Measurements from ENCODE around the gene LRIG2. TPM values are rescaled to one million over a fixed set of nuclear protein-coding genes. Genes with fewer than 3 reads are reported as not detected.

Gene LRIG2
- total and polyA plus RNA-seq, 2 of the 13 experiments (the other 11 are each of a cell fraction or from before 2014, with no cell fraction given), result 8.1 to 12.2 TPM

GRCh38 chr1:113073479-113073950, 517 bp downstream of the LRIG2 start (continued):
- TF ChIP-seq ZNF292 (CRISPR knock-in tag; IDR thresholded peaks at IDR 0.05; ENCODE audit: borderline replicate concordance, low read depth) (no peak), ZNF782 (CRISPR knock-in tag; IDR thresholded peaks at IDR 0.05; ENCODE audit: borderline replicate concordance) (no peak), ZNF790 (CRISPR knock-in tag; IDR thresholded peaks at IDR 0.05; ENCODE audit: borderline replicate concordance) (peak; percentile 2; the same call in 1 of the 2 replicates), CSRNP2 (CRISPR knock-in tag; conservative IDR thresholded peaks at IDR 0.05; ENCODE audit: low read depth) (no peak), ZNF674 (CRISPR knock-in tag; IDR thresholded peaks at IDR 0.05; ENCODE audit: low read depth) (no peak), FOXC1 (CRISPR knock-in tag; IDR thresholded peaks at IDR 0.05; ENCODE audit: borderline replicate concordance) (no peak), ONECUT2 (CRISPR knock-in tag; IDR thresholded peaks at IDR 0.05) (no peak), ZNF792 (CRISPR knock-in tag; IDR thresholded peaks at IDR 0.05) (no peak; the same call in 1 of the 2 replicates), GTF3A (CRISPR knock-in tag; conservative IDR thresholded peaks at IDR 0.05) (no peak), ZBTB7B (CRISPR knock-in tag; IDR thresholded peaks at IDR 0.05) (0 out of 2 replicates have a peak, but pooled peaks have one; percentile 59), FOXO4 (CRISPR knock-in tag; conservative IDR thresholded peaks at IDR 0.05) (no peak), ZNF589 (CRISPR knock-in tag; conservative IDR thresholded peaks at IDR 0.05) (no peak), ZNF777 (CRISPR knock-in tag; IDR thresholded peaks at IDR 0.05) (no peak; the same call in none of the 2 replicates), NR2F2 (IDR thresholded peaks at IDR 0.05; ENCODE audit: borderline replicate concordance, low read depth) (no peak), ZNF724P (CRISPR knock-in tag; IDR thresholded peaks at IDR 0.05; ENCODE audit: borderline replicate concordance) (no peak), ZMYM2 (CRISPR knock-in tag; IDR thresholded peaks at IDR 0.05) (0 out of 2 replicates have a peak, but pooled peaks have one; percentile 20), ZNF766 (CRISPR knock-in tag; IDR thresholded peaks at IDR 0.05; ENCODE audit: borderline replicate concordance) (no peak), ZSCAN5A (CRISPR knock-in tag; IDR thresholded peaks at IDR 0.05; ENCODE audit: borderline replicate concordance) (no peak), NR2F1 (CRISPR knock-in tag; IDR thresholded peaks at IDR 0.05) (no peak), ATRX (CRISPR knock-in tag; IDR thresholded peaks at IDR 0.05; ENCODE audit: borderline replicate concordance) (no peak), GABPB1 (CRISPR knock-in tag; IDR thresholded peaks at IDR 0.05) (no peak; the same call in 1 of the 2 replicates), TAF15 (IDR thresholded peaks at IDR 0.05; ENCODE audit: low read depth, low read length, poor library complexity, severe bottlenecking) (no peak), MYPOP (CRISPR knock-in tag; IDR thresholded peaks at IDR 0.05) (no peak), SMARCC2 (IDR thresholded peaks at IDR 0.05) (no peak), ZBTB14 (CRISPR knock-in tag; IDR thresholded peaks at IDR 0.05) (0 out of 2 replicates have a peak, but pooled peaks have one; percentile 5)

Data from HepG2 (cell line).